Measurements from ENCODE around the gene VWA8.

GRCh38 chr13:41565846-41566245, 395.1 kb downstream of the VWA8 start:
- TF ChIP-seq, protein P1, sequence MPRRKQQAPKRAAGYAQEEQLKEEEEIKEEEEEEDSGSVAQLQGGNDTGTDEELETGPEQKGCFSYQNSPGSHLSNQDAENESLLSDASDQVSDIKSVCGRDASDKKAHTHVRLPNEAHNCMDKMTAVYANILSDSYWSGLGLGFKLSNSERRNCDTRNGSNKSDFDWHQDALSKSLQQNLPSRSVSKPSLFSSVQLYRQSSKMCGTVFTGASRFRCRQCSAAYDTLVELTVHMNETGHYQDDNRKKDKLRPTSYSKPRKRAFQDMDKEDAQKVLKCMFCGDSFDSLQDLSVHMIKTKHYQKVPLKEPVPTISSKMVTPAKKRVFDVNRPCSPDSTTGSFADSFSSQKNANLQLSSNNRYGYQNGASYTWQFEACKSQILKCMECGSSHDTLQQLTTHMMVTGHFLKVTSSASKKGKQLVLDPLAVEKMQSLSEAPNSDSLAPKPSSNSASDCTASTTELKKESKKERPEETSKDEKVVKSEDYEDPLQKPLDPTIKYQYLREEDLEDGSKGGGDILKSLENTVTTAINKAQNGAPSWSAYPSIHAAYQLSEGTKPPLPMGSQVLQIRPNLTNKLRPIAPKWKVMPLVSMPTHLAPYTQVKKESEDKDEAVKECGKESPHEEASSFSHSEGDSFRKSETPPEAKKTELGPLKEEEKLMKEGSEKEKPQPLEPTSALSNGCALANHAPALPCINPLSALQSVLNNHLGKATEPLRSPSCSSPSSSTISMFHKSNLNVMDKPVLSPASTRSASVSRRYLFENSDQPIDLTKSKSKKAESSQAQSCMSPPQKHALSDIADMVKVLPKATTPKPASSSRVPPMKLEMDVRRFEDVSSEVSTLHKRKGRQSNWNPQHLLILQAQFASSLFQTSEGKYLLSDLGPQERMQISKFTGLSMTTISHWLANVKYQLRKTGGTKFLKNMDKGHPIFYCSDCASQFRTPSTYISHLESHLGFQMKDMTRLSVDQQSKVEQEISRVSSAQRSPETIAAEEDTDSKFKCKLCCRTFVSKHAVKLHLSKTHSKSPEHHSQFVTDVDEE (CRISPR knock-in tag; IDR thresholded peaks at IDR 0.05): no peak
- TF ChIP-seq ZFP30 (CRISPR knock-in tag; IDR thresholded peaks at IDR 0.05): no peak
- TF ChIP-seq, protein P2, sequence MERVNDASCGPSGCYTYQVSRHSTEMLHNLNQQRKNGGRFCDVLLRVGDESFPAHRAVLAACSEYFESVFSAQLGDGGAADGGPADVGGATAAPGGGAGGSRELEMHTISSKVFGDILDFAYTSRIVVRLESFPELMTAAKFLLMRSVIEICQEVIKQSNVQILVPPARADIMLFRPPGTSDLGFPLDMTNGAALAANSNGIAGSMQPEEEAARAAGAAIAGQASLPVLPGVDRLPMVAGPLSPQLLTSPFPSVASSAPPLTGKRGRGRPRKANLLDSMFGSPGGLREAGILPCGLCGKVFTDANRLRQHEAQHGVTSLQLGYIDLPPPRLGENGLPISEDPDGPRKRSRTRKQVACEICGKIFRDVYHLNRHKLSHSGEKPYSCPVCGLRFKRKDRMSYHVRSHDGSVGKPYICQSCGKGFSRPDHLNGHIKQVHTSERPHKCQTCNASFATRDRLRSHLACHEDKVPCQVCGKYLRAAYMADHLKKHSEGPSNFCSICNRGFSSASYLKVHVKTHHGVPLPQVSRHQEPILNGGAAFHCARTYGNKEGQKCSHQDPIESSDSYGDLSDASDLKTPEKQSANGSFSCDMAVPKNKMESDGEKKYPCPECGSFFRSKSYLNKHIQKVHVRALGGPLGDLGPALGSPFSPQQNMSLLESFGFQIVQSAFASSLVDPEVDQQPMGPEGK (CRISPR knock-in tag; IDR thresholded peaks at IDR 0.05; ENCODE audit: borderline replicate concordance): no peak
